Neuronal stem cell (in vitro differentiated cells): ENCODE results near the gene AKAP10.

Experiments
- DNase-seq: peaks from one replicate; pipeline ENCODE4 v3.0.0-alpha.2; 2013; ENCODE audit warnings: low spot score
- H2AFZ ChIP-seq: one replicate; pipeline ENCODE4 v1.6.1; 2013; ENCODE audit warnings: mild to moderate bottlenecking, low read length, inconsistent platforms
- H2AK5ac ChIP-seq: 2 replicates; pipeline ENCODE4 v1.6.1; 2013; ENCODE audit warnings: low read depth, mild to moderate bottlenecking, inconsistent platforms, low read length, moderate library complexity, mixed read lengths
- H2BK120ac ChIP-seq: 2 replicates; pipeline ENCODE4 v1.6.1; 2013; ENCODE audit warnings: low read depth, mild to moderate bottlenecking, inconsistent platforms, low read length, moderate library complexity, mixed read lengths
- H2BK12ac ChIP-seq: one replicate; pipeline ENCODE4 v1.6.1; 2013; ENCODE audit warnings: low read length, inconsistent platforms
- H2BK15ac ChIP-seq: 2 replicates; pipeline ENCODE4 v1.6.1; 2013; ENCODE audit warnings: mild to moderate bottlenecking, low read length, inconsistent platforms, mixed read lengths
- H2BK5ac ChIP-seq: one replicate; pipeline ENCODE4 v1.6.1; 2013; ENCODE audit warnings: inconsistent platforms, mild to moderate bottlenecking, low read length, moderate library complexity
- H3K14ac ChIP-seq: one replicate; pipeline ENCODE4 v1.6.1; 2013; ENCODE audit warnings: low read length, inconsistent platforms
- H3K18ac ChIP-seq: 2 replicates; pipeline ENCODE4 v1.6.1; 2013; ENCODE audit warnings: low read length, inconsistent platforms
- H3K23ac ChIP-seq: 2 replicates; pipeline ENCODE4 v1.6.1; 2013; ENCODE audit warnings: low read depth, mild to moderate bottlenecking, mixed read lengths, low read length, inconsistent platforms; ENCODE audit not compliant: poor library complexity
- H3K27ac ChIP-seq: replicated peaks from 3 replicates; pipeline ENCODE4 v1.5.1; 2013; ENCODE audit warnings: low read length, inconsistent platforms
- H3K27me3 ChIP-seq, 3 experiments: 2 replicates each; pipeline ENCODE4 v1.6.1; 2013; ENCODE audit warnings: low read length in 3 of 3, mild to moderate bottlenecking in 2 of 3, inconsistent platforms in 1 of 3, low read depth in 1 of 3, mixed read lengths in 1 of 3, moderate library complexity in 1 of 3; ENCODE audit not compliant: control insufficient read depth in 3 of 3, insufficient read depth in 3 of 3
- H3K36me3 ChIP-seq, 2 donors: replicated peaks in 1 of 2; 2 replicates each; pipeline ENCODE4 v1.6.1; 2013; ENCODE audit warnings: low read length in 2 of 2; ENCODE audit not compliant: control insufficient read depth in 2 of 2, insufficient read depth in 2 of 2
- H3K4ac ChIP-seq: 2 replicates; pipeline ENCODE4 v1.6.1; 2013; ENCODE audit warnings: inconsistent platforms, mild to moderate bottlenecking, low read length, moderate library complexity
- H3K4me1 ChIP-seq, 2 donors: 1 replicate in 1 of 2; 2 replicates in 1 of 2; pipeline ENCODE4 v1.6.1; 2013; ENCODE audit warnings: low read length in 2 of 2, low read depth in 1 of 2; ENCODE audit not compliant: control insufficient read depth in 2 of 2, insufficient read depth in 1 of 2
- H3K4me2 ChIP-seq: one replicate; pipeline ENCODE4 v1.6.1; 2013; ENCODE audit warnings: mild to moderate bottlenecking, low read length, inconsistent platforms; ENCODE audit not compliant: insufficient read depth, poor library complexity, severe bottlenecking
- H3K4me3 ChIP-seq, 2 donors: 2 replicates each; pipeline ENCODE4 v1.5.1; 2013; ENCODE audit warnings: low read length in 2 of 2, mild to moderate bottlenecking in 2 of 2, inconsistent platforms in 1 of 2, moderate library complexity in 1 of 2
- H3K79me1 ChIP-seq: one replicate; pipeline ENCODE4 v1.6.1; 2013; ENCODE audit warnings: low read depth, mild to moderate bottlenecking, inconsistent platforms, low read length, moderate library complexity
- H3K9ac ChIP-seq: one replicate; pipeline ENCODE4 v1.6.1; 2013; ENCODE audit warnings: mild to moderate bottlenecking, low read depth, low read length, inconsistent platforms; ENCODE audit not compliant: poor library complexity
- H3K9me3 ChIP-seq, 2 donors: replicated peaks in 1 of 2; 2 replicates each; pipeline versions ENCODE3 to v1.6.1; 2013; ENCODE audit warnings: low read length in 2 of 2, mild to moderate bottlenecking in 2 of 2, inconsistent platforms in 1 of 2, low read depth in 1 of 2, mixed read lengths in 1 of 2, moderate library complexity in 1 of 2; ENCODE audit not compliant: control insufficient read depth in 2 of 2, insufficient read depth in 1 of 2
- H4K8ac ChIP-seq: one replicate; pipeline ENCODE4 v1.6.1; 2013; ENCODE audit warnings: low read depth, mild to moderate bottlenecking, inconsistent platforms, low read length, moderate library complexity
- H4K91ac ChIP-seq: one replicate; pipeline ENCODE4 v1.6.1; 2013; ENCODE audit warnings: low read length, low read depth, mild to moderate bottlenecking, inconsistent platforms; ENCODE audit not compliant: poor library complexity
- WGBS, 2 donors: extraction: QIAGEN DNeasy Blood & Tissue Kit; methylation state at CpG; one replicate each; pipeline ENCODE4 v1.1.7; 2013; ENCODE audit warnings: missing lambda C conversion rate in 2 of 2, mixed read lengths in 1 of 2; ENCODE audit not compliant: insufficient read length in 2 of 2, insufficient replicate concordance in 1 of 2; ENCODE audit errors: extremely low coverage in 2 of 2; 5-methylcytosine and 5-hydroxymethylcytosine counted together

The AKAP10 gene

GRCh38 chr17:20009302-20010098, 31.9 kb upstream of the AKAP10 start, which contains the start of gene SPECC1:
Gene SPECC1, plus strand, starts transcription at chr17:20009359. Its CDS starts 87,293 bp downstream, at chr17:20096652.
- H2BK120ac ChIP-seq, result no peak within 1 kb of the TSS
- peak within 1 kb of the TSS; percentile 21 for H3K14ac ChIP-seq
- H3K23ac ChIP-seq, result peak within 1 kb of the TSS; percentile 96
- peak; percentile 91 for DNase-seq
- H3K4me2 ChIP-seq, result peak within 1 kb of the TSS; percentile 99
- peaks cover 3 to 54% (median 23%) of the 10 kb centered on the region in 3 experiments for H3K27me3 ChIP-seq
- H3K36me3 ChIP-seq, result no peaks in the 10 kb centered on the region
- no peaks in the 10 kb centered on the region for H3K79me1 ChIP-seq
- no CpG with 5 or more reads among the region's 96 CpGs for WGBS, 2 donors
- H4K8ac ChIP-seq, result no peak within 1 kb of the TSS
- peaks cover 0 to 3% of the 10 kb centered on the region in 2 donors for H3K9me3 ChIP-seq
- peaks cover 2 to 4% of the 10 kb centered on the region in 2 donors for H3K4me1 ChIP-seq
- H2BK5ac ChIP-seq, result no peak within 1 kb of the TSS
- H3K18ac ChIP-seq, result peak within 1 kb of the TSS; percentile 95
- H2BK15ac ChIP-seq, result peak within 1 kb of the TSS; percentile 58
- H3K9ac ChIP-seq, result peak within 1 kb of the TSS; percentile 86
- H2BK12ac ChIP-seq, result peak within 1 kb of the TSS; percentile 41
- H3K27ac ChIP-seq, result no peak within 1 kb of the TSS
- peak within 1 kb of the TSS; percentile 100 for H2AFZ ChIP-seq
- no peak within 1 kb of the TSS for H3K4ac ChIP-seq
- H3K4me3 ChIP-seq, result peak within 1 kb of the TSS; percentile 66 to 88
- H2AK5ac ChIP-seq, result peak within 1 kb of the TSS; percentile 68
- H4K91ac ChIP-seq, result no peak within 1 kb of the TSS

GRCh38 chr17:20009052-20009301, 31.3 kb upstream of the AKAP10 start:
- Histone ChIP-seq H3K4me3 (peak overlapping the region; percentile 66 to 82), H3K36me3 (no peaks in the 10 kb centered on the region), H3K4me2 (peak overlapping the region; percentile 69), H3K9me3 (peaks cover 0 to 3% of the 10 kb centered on the region in 2 donors), H3K9ac (no peak overlapping the region), H3K14ac (no peak overlapping the region), H2BK15ac (no peak overlapping the region), H2AFZ (peak overlapping the region; percentile 100), H2BK12ac (no peak overlapping the region), H3K79me1 (no peaks in the 10 kb centered on the region), H3K4ac (no peak overlapping the region), H4K91ac (no peak overlapping the region), H3K18ac (peak overlapping the region; percentile 5), H3K27ac (no peak overlapping the region), H3K4me1 (peaks cover 2 to 4% of the 10 kb centered on the region in 2 donors), H2BK120ac (no peak overlapping the region), H2AK5ac (no peak overlapping the region), H3K27me3 (peaks cover 3 to 54% (median 23%) of the 10 kb centered on the region in 3 experiments), H4K8ac (no peak overlapping the region), H3K23ac (no peak overlapping the region), H2BK5ac (no peak overlapping the region)
- no CpG with 5 or more reads among the region's 18 CpGs for WGBS, 2 donors
- no peak for DNase-seq

- Histone ChIP-seq H3K4me2 (peak overlapping the region; percentile 69), H3K36me3 (no peaks in the 10 kb centered on the region), H3K9me3 (peaks cover 0 to 3% of the 10 kb centered on the region in 2 donors), H3K23ac (no peak overlapping the region), H4K8ac (no peak overlapping the region), H2AFZ (peak overlapping the region; percentile 100), H2BK15ac (no peak overlapping the region), H3K4me3 (peak overlapping the region; percentile 66 to 82), H2BK5ac (no peak overlapping the region), H2AK5ac (peak overlapping the region; percentile 20), H3K27me3 (peaks cover 3 to 49% (median 23%) of the 10 kb centered on the region in 3 experiments), H3K4ac (no peak overlapping the region), H2BK120ac (no peak overlapping the region), H3K79me1 (no peaks in the 10 kb centered on the region), H2BK12ac (no peak overlapping the region), H4K91ac (no peak overlapping the region), H3K27ac (no peak overlapping the region), H3K9ac (no peak overlapping the region), H3K18ac (peak overlapping the region; percentile 5), H3K4me1 (peaks cover 2 to 4% of the 10 kb centered on the region in 2 donors), H3K14ac (no peak overlapping the region)
- WGBS, 2 donors, result no CpG with 5 or more reads among the region's 35 CpGs
- DNase-seq, result no peak
Measured at GRCh38 chr17:20008242-20009051, 30.8 kb upstream of the AKAP10 start.

DNA sequence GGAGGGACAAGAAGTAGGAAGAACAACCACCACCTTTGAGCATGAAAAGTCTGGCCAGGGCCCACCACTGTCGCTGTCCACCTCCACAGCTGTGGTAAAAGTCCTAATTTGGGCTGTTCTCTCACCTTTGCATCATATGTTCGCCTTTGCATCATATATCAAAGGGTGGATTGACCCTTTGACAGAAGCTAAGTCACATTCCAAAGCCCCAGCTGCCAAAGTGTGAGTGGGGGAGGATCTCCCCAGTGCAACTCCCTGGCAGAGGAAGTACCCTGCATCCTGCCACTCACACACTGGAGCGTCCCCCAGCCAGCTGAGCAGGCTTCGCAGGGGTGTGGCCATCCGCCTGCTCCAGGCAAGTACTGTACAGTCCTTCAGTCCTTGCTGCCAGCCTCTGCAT, 18.9 kb upstream of the AKAP10 start:
- Histone ChIP-seq H3K4ac (no peak overlapping the region), H3K9me3 (no peaks in the 10 kb centered on the region), H2AFZ (peak overlapping the region; percentile 35), H3K4me2 (no peak overlapping the region), H3K4me1 (peaks cover 3% of the 10 kb centered on the region in 2 donors), H4K91ac (no peak overlapping the region), H3K23ac (no peak overlapping the region), H2BK12ac (no peak overlapping the region), H3K14ac (no peak overlapping the region), H3K18ac (no peak overlapping the region), H3K36me3 (no peaks in the 10 kb centered on the region), H4K8ac (no peak overlapping the region), H3K9ac (no peak overlapping the region), H2BK5ac (no peak overlapping the region), H2AK5ac (no peak overlapping the region), H3K27me3 (peaks cover 0 to 2% (median 0%) of the 10 kb centered on the region in 3 experiments), H3K27ac (no peak overlapping the region), H3K4me3 (no peak overlapping the region), H3K79me1 (no peaks in the 10 kb centered on the region), H2BK15ac (no peak overlapping the region), H2BK120ac (no peak overlapping the region)
- WGBS, 2 donors, result no CpG with 5 or more reads among the region's 5 CpGs
- DNase-seq, result no peak
